HL-60 (cell line): Measurements from ENCODE around the gene PTGDS.

Experiments used
- DNase-seq, 2 experiments: peaks; one replicate each; pipeline ENCODE4 v3.0.0-alpha.2; 2010 to 2020; ENCODE audit warnings: low read depth in 1 of 2, low spot score in 1 of 2
- H3K27ac ChIP-seq: fragments of 250-450 bp; sonication (Bioruptor Pico); replicated peaks from 2 replicates; pipeline ENCODE4 v1.5.1; 2020; ENCODE audit warnings: mild to moderate bottlenecking, moderate library complexity
- H3K27me3 ChIP-seq: fragments of 250-450 bp; sonication (Bioruptor Pico); 2 replicates; pipeline ENCODE4 v1.5.1; 2021; ENCODE audit warnings: mild to moderate bottlenecking, moderate library complexity; ENCODE audit not compliant: insufficient read depth, poor library complexity, severe bottlenecking
- H3K4me3 ChIP-seq: replicated peaks from 2 replicates; pipeline ENCODE4 v1.5.1; 2011; ENCODE audit warnings: mild to moderate bottlenecking, control low read depth, low read length; ENCODE audit not compliant: insufficient read depth
- GABPA ChIP-seq: IDR thresholded peaks from 2 replicates; pipeline ENCODE4 v1.6.1; 2012; ENCODE audit warnings: low read depth
- POLR2AphosphoS5 ChIP-seq: IDR thresholded peaks from 2 replicates; pipeline ENCODE4 v1.6.1; 2012; ENCODE audit warnings: low read depth
- SPI1 ChIP-seq: IDR thresholded peaks from 2 replicates; pipeline ENCODE4 v1.6.1; 2012; ENCODE audit warnings: low read depth, mild to moderate bottlenecking, borderline replicate concordance
- TF ChIP-seq, protein P1 (sequence below): IDR thresholded peaks from 2 replicates; pipeline ENCODE4 v1.6.1; 2012; ENCODE audit warnings: low read depth; ENCODE audit not compliant: insufficient replicate concordance
- TF ChIP-seq, protein P2 (sequence below): IDR thresholded peaks from one replicate; pipeline ENCODE4 v1.5.1; 2011; ENCODE audit warnings: low read length, control low read depth, inconsistent platforms; ENCODE audit not compliant: insufficient read depth

The PTGDS gene

DNA sequence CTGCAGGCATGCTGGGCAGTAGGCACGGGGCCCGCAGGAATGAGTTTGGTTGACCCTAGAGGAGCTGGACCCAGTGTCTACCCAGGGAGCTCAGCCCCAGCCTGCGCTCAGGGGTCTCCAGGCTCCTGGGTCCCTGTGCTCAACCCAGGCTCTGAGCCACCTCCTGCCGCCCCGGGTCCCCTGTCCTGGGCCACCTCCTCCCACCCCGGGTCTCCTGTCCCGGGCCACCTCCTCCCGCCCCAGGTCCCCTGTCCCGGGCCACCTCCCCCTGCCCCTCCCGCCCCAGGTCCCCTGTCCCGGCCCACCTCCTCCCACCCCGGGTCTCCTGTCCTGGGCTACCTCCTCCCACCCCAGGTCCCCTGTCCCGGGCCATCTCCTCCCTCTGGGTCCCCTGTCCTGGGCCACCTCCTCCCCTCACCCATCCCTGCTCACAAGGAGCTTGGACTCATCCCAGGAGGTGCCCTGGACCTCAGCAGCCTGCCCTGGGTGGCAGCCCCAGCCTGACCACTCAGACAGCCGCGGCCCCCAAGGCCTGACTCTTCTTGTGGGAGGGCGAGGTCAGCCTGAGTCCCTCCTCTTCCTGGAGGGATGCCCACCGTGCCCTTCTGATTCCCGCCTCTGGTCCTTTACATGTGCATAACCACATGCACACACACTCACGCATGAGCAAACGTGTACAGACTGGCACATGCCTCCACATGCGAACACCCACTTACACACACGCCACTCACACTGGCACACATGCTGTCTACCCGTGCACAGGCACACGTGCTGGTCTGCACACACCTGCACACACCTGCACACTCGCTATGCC is 22.8 kb upstream of the PTGDS start:
- no peaks in the 10 kb centered on the region for H3K27me3 ChIP-seq
- no peak overlapping the region for H3K4me3 ChIP-seq
- H3K27ac ChIP-seq, result no peak overlapping the region
- DNase-seq, result no peak
- TF ChIP-seq, protein P1, sequence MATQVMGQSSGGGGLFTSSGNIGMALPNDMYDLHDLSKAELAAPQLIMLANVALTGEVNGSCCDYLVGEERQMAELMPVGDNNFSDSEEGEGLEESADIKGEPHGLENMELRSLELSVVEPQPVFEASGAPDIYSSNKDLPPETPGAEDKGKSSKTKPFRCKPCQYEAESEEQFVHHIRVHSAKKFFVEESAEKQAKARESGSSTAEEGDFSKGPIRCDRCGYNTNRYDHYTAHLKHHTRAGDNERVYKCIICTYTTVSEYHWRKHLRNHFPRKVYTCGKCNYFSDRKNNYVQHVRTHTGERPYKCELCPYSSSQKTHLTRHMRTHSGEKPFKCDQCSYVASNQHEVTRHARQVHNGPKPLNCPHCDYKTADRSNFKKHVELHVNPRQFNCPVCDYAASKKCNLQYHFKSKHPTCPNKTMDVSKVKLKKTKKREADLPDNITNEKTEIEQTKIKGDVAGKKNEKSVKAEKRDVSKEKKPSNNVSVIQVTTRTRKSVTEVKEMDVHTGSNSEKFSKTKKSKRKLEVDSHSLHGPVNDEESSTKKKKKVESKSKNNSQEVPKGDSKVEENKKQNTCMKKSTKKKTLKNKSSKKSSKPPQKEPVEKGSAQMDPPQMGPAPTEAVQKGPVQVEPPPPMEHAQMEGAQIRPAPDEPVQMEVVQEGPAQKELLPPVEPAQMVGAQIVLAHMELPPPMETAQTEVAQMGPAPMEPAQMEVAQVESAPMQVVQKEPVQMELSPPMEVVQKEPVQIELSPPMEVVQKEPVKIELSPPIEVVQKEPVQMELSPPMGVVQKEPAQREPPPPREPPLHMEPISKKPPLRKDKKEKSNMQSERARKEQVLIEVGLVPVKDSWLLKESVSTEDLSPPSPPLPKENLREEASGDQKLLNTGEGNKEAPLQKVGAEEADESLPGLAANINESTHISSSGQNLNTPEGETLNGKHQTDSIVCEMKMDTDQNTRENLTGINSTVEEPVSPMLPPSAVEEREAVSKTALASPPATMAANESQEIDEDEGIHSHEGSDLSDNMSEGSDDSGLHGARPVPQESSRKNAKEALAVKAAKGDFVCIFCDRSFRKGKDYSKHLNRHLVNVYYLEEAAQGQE, result no peak
- TF ChIP-seq SPI1 (no peak), POLR2AphosphoS5 (no peak), GABPA (no peak)
- TF ChIP-seq, protein P2, sequence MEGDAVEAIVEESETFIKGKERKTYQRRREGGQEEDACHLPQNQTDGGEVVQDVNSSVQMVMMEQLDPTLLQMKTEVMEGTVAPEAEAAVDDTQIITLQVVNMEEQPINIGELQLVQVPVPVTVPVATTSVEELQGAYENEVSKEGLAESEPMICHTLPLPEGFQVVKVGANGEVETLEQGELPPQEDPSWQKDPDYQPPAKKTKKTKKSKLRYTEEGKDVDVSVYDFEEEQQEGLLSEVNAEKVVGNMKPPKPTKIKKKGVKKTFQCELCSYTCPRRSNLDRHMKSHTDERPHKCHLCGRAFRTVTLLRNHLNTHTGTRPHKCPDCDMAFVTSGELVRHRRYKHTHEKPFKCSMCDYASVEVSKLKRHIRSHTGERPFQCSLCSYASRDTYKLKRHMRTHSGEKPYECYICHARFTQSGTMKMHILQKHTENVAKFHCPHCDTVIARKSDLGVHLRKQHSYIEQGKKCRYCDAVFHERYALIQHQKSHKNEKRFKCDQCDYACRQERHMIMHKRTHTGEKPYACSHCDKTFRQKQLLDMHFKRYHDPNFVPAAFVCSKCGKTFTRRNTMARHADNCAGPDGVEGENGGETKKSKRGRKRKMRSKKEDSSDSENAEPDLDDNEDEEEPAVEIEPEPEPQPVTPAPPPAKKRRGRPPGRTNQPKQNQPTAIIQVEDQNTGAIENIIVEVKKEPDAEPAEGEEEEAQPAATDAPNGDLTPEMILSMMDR, result no peak

DNA sequence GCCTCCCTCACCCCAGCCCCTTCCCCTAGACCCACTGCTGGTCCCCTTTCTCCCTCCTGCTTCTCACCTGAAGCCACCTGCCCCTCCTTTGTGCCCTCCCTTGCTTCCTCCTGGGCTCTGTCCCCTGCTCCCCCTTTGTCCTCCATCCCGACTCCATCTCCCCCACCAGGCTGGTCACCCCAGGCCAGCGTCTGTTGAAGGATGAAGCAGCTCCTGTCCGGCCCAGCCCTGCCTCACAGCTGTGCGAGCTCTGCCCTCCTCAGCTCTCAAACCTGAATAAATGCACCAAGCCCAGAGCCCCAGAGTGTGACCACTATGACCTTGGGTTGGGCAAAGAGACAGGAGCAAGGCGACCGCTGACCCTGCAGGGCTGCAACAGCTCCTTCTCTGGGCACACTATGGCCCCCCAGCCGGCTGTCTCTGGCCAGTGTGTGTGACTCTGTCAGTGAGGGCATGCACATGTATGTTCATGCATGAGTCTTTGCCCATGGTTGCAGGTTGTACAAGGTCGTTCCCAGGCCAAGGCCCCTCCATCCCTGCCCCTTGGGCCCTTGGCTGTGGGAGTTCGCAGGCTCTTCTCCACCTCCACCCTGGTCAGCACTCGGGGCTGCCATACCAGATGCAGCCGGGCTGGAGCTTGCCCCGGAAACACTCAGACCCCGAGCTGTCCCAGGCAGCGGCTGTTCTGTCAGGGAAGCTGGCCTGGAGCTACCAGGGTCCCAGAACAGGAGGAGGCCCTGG is 21.9 kb upstream of the PTGDS start:
- H3K4me3 ChIP-seq, result no peak overlapping the region
- no peak for TF ChIP-seq SPI1
- TF ChIP-seq, protein P1, result no peak
- TF ChIP-seq POLR2AphosphoS5, result no peak
- TF ChIP-seq, protein P2, result no peak
- no peak for TF ChIP-seq GABPA
- DNase-seq, result no peak

DNA sequence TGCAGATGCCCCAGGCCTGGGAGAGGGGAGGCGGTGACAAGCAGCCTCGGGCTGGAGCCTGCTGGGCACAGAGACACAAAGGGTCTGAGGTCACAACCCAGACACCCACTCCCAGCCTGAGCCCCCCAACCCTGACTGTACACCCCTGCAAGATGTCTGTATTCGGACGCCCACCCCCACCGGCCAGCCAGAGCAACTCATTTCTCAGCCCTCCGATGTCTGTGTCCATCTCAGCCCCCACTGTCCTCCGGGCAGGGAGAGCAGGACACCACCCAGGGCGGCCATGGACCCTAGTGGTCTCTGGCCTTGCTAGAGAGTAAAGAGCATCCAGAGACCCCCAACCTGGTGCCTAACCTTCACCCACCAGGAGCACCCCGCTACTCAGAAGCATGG is 21.4 kb upstream of the PTGDS start:
- no peaks in the 10 kb centered on the region for H3K27me3 ChIP-seq
- no peak overlapping the region for H3K4me3 ChIP-seq
- no peak for TF ChIP-seq SPI1
- TF ChIP-seq, protein P2, result no peak
- TF ChIP-seq GABPA, result no peak
- TF ChIP-seq, protein P1, result no peak
- no peak for TF ChIP-seq POLR2AphosphoS5
- no peak for DNase-seq
- no peak overlapping the region for H3K27ac ChIP-seq

More for the DNA sequence above, 21.9 kb upstream of the PTGDS start:
- no peaks in the 10 kb centered on the region for H3K27me3 ChIP-seq
- H3K27ac ChIP-seq, result no peak overlapping the region
